Right renal pelvis (tissue), 4 donors: ENCODE data around the gene TAF11L5. TPM values are rescaled to one million over a fixed set of nuclear protein-coding genes. Genes with fewer than 3 reads are reported as not detected.
"Not testable (repeated sequence)": the region's sequence is repeated elsewhere in the genome, so short reads cannot be mapped to it uniquely, and the experiment has no call there.

Experiments used
- DNase-seq, 4 donors: peaks; one replicate each; pipeline ENCODE4 v3.0.0-alpha.2; 2013; ENCODE audit warnings: low read depth in 4 of 4, low spot score in 3 of 4, missing footprints in 1 of 4
- polyA plus RNA-seq, 4 donors: library from polyadenylated mRNA; unstranded; fragments of 120-200 nt; gene quantifications; one replicate each; pipeline ENCODE4 v1.2.1, GENCODE V29; 2013; ENCODE audit not compliant: insufficient read length in 4 of 4

TAF11L5 gene
- polyA plus RNA-seq = not detected

DNA sequence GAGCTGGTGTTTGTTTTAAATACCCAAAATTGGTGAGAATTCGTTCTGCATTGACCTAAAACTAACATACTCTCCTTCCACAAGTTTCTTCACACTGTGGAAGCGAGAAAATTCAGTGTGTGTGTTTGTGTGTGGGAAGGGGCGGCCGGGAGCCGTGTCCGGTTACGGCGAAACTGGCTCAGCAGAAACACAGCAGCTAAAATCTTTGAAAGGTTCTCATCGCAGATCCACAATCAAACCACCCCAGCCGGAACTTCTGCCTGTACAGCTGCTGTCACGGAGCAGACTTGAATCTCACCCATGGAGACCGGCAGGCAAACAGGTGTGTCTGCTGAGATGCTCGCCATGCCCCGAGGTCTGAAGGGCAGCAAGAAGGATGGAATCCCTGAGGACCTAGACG, at the start of gene TAF11L5:
TSS of gene TAF11L5 (plus strand) at position 301 of the 400 bp plus-strand sequence.
- not testable (repeated sequence) for DNase-seq

DNA sequence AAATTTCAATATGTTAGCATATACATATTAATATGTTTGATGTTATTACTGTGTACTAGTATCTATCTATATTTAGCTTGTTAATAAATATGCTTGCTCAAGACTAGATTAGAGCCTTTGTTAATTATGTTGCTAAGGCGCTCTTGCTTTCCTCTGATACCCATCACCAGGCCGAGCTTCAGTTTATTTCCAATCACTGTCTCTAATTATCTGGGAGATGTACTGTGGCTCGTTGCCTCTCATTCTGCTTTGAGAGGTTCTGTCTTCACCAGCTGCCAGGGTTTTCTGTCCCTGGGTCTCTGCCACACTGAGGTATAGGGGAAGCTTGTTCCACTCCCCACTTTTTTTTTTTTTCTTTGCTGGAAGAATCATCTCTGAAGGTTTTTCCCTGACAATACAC, 48.0 kb upstream of the TAF11L5 start:
- DNase-seq = no peak

DNA sequence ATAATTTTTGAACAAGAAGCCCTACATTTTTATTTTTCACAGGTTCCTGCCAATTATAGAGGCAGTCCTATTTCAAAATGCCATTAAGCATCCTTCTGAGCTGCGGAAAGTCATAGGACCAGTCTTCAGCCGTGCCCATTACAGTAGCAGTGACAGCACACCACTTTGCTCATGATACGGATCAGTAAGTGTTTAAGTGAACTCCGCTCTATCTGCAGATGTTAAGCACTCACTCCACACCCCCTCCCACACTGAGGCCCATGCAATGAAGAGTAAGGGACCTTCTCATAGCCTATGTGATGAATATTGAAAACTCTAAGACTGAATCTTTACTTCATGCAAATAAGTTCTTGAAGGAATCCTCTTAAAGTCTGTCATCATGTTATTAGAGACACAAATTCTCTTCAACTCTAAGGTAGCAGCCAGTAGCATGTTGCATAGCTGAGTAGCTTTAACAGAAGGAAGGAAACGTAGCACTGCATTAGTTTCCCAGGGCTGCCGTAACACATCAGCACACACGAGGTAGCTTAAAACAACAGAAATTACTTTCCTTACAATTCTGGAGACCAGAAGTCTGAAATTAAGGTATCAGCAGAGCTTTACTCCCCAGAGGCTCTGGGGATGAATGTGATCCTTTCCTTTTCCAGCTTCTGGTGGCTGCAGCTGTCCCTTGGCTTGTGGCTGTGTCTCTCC, 47.3 kb upstream of the TAF11L5 start:
- DNase-seq = no peak

DNA sequence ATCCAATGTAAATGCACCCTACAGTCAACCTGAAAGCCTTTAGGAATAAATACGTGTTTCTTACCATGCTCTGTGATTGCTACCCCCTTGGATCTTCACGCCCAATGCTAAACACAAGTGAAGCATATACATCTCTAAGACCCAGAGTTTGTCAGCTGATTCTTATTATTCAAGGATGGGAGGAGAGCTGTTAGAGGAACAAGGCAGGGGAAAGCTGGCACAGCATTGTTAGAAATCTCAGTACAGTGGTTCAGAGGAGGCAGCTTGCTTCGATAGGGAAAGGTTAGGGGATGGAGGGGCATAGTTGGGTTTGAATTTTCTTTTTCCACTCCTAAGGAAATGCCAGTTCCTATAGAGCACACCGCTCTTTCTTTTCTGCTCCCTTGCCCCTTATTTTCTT, 43.7 kb upstream of the TAF11L5 start:
- no peak for DNase-seq

DNA sequence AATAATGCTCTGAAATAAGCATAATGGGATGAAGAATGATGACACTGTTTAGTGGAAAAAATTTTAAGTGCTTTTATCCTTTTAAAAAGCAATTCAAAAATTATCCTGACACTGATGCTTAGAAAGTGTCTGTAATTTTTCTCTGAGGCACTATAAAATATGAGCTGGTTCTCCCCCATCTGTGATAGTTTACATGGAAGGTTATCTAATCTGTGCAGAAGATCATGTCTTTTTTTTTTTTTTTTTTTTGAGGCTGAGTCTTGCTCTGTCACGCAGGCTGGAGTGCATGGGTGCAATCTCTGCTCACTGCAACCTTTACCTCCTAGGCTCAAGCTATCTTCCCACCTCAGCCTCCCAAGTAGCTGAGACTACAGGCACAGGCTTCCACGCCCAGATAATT, 42.2 kb upstream of the TAF11L5 start:
- no peak for DNase-seq

DNA sequence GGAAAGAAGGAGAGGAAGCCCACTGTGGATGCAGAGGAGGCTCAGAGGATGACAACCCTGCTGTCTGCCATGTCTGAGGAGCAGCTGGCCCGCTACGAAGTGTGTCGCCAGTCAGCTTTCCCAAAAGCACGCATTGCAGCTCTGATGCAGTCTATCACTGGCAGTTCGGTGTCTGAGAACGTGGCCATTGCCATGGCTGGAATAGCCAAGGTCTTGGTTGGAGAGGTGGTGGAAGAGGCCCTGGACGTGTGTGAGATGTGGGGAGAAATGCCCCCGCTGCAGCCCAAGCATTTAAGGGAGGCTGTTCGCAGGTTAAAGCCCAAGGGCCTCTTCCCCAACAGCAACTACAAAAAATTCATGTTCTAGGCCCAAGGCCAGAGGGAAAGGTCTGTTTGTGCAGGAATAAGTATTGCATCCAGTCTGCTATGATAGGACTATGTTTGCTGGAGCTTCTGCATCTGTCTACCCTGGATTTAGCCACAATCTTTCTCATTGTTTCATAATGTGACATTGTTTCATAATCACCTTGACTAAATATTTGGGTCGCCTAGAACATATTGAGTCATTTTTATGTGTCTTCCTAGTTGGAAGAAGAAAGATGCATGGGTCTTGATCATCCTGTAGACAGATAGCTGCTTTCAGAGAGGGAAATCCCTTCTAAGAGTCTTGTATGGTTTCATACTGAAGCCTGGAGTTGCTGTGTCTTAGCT, 38.4 kb upstream of the TAF11L5 start:
- DNase-seq = not testable (repeated sequence)

DNA sequence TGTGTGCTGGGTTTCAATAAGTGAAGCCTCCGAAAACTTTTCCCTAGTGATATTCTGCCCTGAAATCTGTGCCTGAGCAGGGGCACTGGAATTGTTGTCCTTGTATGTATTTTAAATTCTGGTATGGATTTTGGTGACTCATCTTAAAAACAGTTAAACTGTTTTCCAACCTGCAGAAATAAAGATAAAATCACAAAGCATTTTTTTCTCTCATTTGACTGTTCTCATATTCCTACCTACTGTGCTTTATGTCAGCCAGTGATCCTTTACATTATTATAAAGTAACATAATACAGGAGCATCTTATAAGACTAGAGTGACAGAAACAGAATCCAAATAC, 37.9 kb upstream of the TAF11L5 start:
- DNase-seq = no peak

DNA sequence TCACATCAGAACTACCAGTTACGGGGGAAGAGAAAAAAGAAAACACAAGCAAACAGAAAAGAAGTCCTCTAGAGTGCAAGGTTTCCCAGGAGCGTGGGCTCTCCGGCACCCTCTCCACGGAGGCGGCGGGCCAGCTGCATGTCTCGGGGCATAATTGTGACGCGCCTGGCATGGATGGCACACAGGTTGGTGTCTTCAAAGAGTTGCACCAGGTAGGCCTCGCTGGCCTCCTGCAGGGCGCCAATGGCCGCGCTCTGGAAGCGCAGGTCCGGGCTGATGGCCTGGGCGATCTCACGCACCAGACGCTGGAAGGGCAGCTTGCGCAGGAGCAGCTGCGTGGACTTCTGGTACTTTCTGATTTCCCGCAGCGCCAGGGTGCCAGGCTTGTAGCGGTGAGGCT, 33.8 kb upstream of the TAF11L5 start:
- not testable (repeated sequence) for DNase-seq

DNA sequence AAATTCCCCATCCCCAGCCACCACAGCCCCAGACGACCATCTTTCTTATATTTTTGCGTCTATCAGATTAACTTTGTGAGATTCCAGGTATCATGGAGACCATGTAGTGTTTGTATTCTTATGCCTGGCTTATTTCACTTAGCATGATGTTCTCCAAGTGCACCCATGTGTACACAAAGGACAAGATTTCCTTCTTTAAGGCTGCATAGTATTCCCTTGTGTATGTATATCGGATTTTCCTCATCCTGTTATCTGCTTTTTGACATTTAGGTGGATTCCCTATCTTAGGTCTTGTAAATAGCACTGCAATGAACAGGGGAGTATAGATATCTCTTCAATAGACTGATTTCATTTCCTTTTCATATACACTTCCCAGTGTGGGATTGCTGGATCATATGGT, 32.3 kb upstream of the TAF11L5 start:
- DNase-seq = no peak

DNA sequence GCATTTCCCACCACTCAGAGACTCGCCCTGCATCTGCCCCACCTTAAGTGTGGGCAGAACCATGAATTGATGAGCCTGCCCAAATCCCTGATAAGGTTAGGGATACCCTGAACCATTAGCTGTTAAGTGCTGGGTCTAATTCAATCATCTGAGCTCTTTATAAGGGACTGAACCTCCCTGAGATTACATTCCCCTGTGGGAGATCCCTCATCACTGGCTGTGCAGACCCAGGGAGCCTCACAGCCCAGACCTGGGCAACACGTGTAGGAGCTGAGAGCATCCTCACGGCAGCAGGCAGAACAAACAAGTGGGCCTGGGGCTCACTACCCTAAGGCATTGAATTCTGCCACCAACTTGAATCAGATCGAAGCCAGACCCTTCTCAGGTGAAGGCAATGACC, 27.6 kb upstream of the TAF11L5 start:
- no peak for DNase-seq

DNA sequence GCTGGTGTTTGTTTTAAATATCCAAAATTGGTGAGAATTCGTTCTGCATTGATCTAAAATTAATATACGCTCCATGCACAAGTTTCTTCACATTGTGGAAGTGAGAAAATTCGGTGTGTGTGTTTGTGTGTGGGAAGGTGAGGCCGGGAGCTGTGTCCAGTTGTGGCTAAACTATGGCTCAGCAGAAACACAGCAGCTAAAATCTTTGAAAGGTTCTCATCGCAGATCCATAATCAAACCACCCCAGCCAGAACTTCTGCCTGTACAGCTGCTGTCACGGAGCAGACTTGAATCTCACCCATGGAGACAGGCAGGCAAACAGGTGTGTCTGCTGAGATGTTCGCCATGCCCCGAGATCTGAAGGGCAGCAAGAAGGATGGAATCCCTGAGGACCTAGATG, 27.1 kb upstream of the TAF11L5 start, which contains the start of gene TAF11L2:
TSS of gene TAF11L2 (plus strand) at position 301 of the 400 bp plus-strand sequence.
- not testable (repeated sequence) for DNase-seq

DNA sequence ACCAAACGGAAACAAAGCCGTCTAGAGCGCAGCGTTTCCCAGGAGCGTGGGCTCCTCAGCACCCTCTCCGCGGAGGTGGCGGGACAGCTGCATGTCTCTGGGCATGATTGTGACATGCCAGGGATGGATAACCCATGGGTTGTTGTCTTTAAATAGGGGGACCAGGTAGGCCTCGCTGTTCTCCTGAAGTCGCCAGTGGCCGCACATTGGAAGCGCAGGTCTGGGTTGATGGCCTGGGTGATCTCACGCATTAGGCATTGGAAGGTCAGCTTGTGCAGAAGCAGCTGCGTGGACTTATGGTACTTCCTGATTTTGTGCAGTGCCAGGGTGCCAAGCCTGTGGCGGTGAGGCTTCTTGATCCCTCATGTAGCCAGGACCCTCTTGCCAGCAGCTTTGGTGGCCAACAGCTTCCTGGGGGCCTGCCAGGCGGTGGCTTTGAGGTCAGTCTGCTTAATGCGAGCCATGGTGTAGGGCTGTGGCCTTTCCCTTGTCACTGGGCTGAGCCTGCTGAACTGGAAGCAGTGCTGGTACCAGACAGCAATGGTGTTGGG, 13.2 kb upstream of the TAF11L5 start:
- DNase-seq = no peak

DNA sequence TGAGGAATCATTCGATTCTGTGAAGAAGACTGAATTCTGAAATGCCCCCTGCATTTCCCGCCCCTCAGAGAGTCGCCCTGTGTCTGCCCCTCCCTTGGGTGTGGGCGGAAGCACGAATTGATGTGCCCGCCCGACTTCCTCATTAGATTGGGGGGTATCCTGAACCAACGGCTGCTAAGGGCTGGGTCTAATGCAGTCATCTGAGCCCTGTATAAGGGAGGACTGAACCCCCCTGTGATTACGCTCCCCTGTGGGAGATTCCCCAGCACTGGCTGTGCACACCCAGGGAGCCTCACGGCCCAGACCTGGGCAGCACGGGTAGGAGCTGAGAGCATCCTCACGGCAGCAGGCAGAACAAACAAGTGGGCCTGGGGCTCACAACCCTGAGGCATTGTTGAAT, 7.5 kb upstream of the TAF11L5 start:
- not testable (repeated sequence) for DNase-seq

DNA sequence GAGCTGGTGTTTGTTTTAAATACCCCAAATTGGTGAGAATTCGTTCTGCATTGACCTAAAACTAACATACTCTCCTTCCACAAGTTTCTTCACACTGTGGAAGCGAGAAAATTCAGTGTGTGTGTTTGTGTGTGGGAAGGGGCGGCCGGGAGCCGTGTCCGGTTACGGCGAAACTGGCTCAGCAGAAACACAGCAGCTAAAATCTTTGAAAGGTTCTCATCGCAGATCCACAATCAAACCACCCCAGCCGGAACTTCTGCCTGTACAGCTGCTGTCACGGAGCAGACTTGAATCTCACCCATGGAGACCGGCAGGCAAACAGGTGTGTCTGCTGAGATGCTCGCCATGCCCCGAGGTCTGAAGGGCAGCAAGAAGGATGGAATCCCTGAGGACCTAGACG, 7.0 kb upstream of the TAF11L5 start, which contains the start of gene TAF11L3:
TSS of gene TAF11L3 (plus strand) at position 301 of the 400 bp plus-strand sequence.
- DNase-seq = not testable (repeated sequence)

DNA sequence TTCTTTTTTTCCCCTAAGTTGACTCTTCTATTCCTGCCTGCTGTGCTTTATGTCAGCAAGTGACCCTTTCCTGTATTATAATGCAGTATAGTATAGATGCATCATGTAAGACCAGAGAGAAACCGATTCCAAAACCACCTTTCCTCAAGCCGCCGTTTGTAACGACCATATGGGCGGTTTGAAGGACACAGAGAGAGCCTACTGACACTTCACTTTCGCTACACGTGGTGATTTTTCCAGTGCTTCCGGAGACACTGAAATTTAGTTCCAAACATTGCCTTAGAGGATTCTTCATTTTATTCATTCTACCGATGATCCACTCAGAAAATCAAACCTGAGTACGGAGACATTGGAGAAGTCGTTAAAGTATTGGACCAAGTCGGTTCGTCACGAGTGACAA, 5.5 kb upstream of the TAF11L5 start:
- DNase-seq = not testable (repeated sequence)

DNA sequence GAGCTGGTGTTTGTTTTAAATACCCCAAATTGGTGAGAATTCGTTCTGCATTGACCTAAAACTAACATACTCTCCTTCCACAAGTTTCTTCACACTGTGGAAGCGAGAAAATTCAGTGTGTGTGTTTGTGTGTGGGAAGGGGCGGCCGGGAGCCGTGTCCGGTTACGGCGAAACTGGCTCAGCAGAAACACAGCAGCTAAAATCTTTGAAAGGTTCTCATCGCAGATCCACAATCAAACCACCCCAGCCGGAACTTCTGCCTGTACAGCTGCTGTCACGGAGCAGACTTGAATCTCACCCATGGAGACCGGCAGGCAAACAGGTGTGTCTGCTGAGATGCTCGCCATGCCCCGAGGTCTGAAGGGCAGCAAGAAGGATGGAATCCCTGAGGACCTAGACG, 3.5 kb upstream of the TAF11L5 start, which contains the start of gene TAF11L4:
TSS of gene TAF11L4 (plus strand) at position 301 of the 400 bp plus-strand sequence.
- not testable (repeated sequence) for DNase-seq

DNA sequence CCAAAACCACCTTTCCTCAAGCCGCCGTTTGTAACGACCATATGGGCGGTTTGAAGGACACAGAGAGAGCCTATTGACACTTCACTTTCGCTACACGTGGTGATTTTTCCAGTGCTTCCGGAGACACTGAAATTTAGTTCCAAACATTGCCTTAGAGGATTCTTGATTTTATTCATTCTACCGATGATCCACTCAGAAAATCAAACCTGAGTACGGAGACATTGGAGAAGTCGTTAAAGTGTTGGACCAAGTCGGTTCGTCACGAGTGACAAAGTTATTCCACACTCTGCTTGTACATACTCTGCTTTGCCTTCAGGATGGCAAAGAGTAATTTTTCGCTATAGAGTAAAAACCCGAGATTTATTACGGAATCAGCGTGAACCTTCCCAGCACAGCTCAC, 1.5 kb downstream of the TAF11L5 start:
- not testable (repeated sequence) for DNase-seq

DNA sequence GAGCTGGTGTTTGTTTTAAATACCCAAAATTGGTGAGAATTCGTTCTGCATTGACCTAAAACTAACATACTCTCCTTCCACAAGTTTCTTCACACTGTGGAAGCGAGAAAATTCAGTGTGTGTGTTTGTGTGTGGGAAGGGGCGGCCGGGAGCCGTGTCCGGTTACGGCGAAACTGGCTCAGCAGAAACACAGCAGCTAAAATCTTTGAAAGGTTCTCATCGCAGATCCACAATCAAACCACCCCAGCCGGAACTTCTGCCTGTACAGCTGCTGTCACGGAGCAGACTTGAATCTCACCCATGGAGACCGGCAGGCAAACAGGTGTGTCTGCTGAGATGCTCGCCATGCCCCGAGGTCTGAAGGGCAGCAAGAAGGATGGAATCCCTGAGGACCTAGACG, 3.3 kb downstream of the TAF11L5 start, which contains the start of gene TAF11L6:
TSS of gene TAF11L6 (plus strand) at position 301 of the 400 bp plus-strand sequence.
- not testable (repeated sequence) for DNase-seq
